ENCODE data around the gene USP22.
"Not testable (repeated sequence)": the region's sequence is repeated elsewhere in the genome, so short reads cannot be mapped to it uniquely, and the experiment has no call there.

The USP22 gene

DNA sequence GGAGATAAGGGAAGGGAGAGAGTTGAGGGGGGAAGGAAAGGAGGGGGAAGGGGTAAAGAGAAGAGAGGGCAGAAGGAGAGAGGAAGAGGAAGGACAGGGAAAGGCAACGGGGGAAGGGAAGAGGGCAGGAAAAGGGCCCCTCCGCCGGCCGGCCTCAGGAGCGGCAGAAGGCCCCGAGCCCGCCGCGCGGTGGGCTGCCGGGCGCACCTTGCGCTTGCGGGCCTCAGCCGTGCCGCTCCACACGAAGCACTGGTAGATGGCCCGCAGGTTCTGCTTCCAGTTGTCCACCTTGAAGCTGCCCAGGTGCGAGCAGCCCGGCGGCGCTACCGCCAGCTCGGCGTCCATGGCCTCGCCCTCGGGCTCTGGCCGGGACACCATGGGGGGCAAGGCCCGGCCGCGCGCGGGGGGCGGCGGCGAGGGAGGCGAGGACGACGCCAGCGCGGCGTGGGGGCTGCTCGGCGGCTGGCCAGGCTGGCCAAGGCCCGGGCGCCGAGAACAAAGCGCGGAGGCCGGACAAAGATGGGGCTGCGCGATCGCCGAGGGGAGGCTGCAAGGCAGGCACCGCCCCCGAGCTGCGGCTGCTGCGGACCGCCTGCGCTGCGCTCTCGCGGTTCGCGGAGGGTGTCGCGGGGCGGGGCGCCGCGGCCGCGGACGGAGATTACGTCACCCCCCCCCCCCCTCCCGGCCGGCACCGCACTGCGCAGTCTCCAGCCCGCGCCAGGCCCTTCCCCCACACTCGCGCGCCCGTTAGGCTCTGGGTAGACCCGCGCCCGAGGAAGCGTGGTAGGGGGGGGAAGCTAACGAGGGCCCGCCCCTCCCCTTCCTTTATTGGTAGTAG is at the start of gene USP22:
Gene USP22 (minus strand): TSS at position 554 of the 838 bp plus-strand sequence. CDS start 176 bp downstream, at position 378.
- DNase-seq = peak in 1 of 2 experiments; percentile 99

DNA sequence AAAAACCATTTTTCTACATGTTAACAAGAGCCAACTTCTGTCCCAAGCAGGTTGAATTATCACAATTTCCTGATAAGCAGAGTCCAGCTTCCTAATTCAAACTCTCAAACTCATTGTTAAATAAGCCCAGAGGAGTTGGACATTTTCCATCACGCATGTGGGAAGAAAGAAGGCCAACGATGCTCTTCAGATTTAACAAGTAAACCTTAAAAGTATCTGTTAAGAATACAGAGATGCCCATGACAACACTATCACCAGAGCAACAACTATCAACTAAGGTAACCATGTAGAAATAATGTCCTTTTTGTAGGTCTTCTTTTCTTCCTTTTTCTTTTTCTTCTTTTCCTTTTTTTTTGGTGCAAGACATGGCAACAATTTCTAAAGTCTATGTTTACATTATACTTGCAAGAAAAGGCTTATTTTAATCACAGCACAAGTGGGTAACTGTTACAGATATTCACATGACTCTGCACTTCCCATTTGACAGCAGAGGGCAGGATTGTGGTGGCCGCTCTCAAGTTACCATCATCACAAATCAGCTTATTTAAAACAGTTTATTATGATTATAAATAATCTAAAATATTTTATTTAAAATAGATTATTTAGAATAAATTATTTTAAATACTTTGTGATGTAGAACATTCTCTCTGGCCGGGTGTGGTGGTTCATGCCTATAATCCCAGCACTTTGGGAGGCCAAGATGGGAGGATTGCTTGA is 48.2 kb upstream of the USP22 start:
- no peak for DNase-seq

DNA sequence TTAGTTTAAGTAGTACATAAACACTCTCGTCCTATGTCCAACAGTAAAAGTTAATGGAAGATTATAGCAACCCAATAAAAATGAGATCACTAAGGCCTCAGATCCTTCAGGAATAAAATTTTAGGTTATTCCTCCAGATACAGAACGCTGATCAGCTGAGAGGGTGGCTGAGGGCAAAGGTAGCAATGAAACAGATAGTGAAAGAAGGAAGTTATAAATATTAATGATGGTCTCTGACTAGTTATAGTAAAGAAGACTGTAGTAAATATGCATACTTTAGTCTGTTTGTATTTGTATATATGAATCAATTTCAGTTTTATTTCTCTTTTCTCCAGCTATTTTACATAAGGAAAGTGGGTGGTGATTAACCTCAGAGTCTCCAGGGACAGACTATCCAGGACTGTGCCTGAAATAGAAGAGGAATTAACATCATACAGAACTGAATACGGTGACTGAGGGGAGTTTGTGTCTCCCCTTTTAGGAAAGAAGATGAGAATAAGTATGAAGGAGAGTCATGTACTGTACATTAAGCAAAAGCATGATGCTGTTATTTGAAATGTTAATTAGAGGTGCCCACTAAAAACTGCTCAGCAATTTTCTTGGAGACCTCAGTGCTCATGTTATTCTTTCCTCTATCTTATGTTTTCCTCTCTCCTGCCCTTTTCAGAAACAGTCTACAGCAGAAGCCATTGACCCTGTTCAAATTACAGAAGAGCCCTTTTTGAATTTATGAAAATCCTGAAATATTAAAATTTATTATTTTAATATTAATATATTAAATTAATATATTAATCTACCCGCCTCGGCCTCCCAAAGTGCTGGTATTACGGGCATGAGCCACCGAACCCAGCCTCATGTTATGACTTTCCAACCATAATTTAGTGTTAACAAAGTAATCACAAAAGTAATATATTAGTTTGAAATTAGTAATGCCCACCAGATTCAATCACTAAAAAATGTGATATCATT is 47.4 kb upstream of the USP22 start:
- no peak for DNase-seq

DNA sequence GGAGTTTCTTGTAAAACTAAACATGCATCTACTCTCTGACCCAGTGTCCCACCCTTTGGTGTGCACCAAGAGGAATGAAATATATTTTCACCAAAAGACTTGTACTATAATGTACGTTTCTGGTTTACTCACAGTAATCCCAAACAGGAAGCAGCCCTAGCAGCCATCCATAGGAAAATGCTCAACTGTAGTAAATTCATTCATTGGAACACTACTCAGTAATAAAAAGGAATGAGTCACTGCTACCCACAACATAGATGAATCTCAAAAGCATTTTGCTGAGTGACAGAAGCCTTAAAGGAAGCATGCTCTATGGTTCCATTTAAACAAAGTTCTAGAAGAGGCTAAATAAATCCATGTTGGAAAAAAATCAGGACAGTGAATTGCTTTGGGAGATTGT is 46.3 kb upstream of the USP22 start:
- DNase-seq = no peak

DNA sequence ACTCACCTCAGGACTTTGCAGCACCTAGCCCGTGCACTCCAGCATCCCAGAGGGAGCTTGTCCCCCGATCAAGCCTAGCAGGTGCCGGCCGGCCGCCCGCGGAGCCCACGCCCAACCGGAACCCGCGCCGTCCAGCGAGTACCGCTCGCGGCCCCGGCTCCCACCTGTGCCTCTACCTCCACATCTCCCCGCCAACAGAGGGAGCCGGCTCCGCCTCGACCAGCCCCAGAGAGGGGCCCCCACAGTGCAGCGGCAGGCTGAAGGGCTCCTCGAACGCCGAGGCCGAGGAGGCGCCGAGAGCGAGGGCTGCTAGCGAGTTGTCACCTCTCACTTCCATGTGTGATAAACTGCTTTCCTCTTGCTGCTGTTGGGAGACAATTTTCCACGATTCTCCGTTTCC is 42.9 kb upstream of the USP22 start:
- DNase-seq = no peak

DNA sequence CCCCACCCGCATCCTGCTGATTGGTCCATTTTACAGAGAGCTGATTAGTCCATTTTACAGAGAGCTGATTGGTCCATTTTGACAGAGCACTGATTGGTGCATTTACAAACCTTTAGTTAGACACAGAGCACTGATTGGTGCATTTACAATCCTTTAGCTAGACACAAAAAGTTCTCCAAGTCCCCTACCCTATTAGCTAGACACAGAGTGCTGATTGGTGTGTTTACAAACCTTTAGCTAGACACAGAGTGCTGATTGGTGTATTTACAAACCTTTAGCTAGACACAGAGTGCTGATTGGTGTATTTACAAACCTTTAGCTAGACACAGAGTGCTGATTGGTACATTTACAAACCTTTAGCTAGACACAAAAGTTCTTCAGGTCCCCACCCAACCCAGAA is 42.5 kb upstream of the USP22 start:
- DNase-seq = not testable (repeated sequence)

DNA sequence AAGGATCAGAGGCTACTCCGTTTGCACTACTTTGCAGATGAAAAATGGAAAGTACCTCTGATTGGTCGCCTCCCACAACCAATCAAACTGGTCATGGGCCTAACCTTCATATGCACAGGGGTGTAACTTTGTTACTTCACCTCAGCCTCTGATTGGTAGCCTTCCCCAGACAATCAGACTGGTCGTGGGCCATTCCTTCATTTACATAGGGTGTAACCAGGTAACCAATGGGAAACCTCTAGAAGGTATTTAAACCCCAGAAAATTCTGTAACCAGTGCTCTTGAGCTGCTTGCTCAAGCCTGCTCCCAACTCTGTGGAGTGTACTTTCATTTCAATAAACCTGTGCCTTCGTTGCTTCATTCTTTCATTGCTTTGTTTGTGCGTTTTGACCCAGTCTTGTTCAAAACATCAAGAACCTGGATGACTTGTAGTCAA is 39.2 kb upstream of the USP22 start:
- DNase-seq = no peak

DNA sequence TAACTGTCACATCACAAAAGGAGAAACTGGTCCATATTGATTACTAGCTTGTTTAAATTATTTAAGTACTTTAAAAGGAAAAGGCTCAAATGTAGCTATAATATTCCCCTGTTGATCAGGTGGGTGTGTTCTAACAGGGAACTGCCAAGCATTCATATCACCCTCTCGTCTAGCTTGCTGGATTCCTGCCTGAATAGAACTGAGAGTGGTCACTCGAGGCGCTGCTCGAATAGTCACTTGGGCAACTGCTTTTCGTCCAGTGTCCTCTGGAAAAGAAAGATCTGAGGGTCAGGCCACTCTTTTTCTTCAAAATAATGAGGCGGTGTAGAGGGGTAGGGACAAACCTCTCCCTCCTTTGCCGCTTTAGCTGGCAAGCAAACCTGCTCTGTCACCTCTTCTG is 36.4 kb upstream of the USP22 start:
- DNase-seq = no peak

DNA sequence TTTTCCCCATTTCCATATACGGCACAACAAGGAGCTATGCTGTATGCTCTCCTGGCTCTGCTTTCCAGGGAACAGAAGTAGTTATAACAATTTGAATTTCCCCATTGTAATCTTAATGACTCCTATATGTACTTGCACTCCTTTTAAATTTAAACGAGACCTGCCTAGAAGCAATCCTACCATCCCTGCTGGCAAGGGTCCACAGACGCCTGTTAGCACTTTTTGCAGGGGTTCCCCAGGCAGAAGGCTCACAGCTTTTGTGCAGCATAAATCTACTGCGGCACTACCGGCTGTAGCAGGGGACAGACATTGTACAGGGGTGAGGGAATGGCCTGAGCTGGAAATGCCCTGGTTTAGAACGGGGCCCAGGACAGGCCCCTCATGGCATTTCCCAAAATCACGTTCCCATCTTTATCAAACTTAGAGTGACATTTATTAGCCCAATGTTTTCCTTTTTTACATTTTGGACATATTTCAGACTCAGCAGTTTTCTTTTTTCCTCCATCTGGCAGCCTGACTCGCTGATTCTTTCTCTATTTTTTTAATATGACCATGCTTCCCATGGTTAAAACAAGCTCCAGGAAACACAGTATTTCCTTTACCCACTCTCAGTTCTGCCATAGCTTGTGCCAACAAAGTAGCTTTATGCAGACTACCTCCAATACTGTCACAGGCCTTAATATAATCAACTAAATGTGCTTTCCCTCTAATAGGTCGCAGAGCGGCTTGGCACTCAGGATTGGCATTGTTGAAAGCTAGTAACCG is 35.4 kb upstream of the USP22 start:
- no peak for DNase-seq

DNA sequence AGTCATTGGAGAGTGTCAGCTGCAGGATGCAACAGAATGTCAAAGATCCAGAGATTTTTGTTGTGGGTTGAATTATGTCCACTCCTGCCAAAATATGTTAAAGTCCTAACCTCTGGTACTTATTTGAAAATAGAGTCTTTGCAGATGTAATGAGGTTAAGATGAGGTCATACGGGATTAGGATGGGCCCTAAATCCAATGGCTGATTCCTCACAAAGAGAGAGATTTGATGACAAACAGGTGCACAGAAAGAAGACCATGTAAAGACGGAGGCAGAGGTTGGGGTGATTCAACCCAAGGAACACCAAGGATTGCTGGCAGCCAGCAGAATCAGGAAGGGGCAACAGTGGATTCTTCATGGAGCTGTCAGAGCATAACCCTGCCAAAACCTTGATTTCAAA is 34.5 kb upstream of the USP22 start:
- DNase-seq = no peak

DNA sequence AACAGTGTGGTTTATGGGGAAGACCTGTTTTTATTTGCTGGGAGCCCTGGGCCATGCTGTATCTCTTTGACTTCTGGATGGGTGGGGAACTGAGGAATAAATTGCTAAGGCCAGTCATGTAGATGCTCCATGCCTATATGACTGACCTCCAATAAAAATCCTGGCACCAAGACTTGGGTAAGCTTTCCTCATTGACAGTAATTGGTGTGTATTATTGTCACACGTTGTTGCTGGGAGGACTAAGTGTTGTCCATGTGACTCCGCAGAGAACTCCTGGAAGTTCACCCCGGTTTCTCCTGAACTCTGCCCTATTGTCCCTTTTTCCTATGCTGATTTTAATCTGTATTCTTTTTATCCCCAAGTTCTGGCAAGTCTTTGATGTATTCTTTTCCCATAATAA is 33.4 kb upstream of the USP22 start:
- DNase-seq = no peak

DNA sequence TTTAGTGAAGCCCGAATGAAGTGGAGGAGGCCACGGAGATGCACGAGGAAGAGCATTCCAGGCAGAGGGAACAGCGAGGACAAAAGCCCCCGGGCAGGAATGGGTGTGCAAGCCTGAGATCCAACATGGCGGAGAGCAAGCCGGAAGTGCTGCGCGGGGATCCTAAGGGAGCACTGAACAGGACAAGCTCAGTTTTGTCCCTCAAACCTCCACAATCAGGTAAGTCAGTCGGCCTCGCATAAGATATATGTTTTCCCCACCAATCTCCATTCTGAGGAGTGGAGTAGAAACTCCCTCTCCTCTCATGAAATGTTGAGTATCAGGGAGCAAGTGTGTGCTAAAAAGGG is 32.9 kb upstream of the USP22 start:
- no peak for DNase-seq

DNA sequence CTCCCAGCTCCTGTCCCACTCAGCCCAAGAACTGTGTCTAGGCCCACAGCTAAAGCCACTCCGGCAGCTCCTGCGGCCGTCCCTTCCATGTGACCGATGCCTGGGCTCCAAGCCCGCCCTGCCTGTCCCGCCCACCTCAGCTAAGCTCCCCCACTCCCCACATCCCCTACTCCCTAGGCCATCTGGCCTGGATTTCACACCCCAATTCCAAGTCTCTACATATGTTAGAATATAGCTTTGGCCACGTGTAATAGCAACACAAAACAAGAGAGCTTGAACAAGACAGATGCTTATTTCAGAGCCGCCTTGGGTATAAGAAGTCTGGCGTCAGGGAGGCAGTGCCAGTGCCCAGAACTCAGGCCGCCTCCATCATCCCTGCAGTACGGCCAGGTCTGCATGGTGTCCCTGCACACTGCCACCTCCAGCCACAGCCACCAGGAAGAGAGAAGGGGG is 30.0 kb upstream of the USP22 start:
- DNase-seq = no peak

DNA sequence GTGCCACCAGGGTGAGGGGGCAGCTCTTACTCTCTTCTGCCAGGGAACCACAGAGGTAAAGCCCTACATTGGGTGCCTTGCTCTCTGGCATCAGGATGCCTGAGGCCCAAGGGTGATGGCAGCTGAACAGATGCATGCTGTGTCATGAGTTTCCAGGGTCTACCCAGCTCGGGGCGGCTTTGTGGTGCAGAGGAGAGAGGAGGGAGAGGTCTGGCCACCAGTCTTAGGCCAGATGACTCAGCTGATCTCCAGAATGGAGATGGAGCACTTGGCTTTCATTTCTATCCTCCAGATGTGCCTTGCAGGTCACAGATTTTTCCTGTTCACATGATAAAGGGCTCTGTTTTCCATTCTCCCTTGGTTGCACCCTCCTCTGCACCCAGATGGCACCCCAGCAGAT is 23.6 kb upstream of the USP22 start:
- DNase-seq = no peak

DNA sequence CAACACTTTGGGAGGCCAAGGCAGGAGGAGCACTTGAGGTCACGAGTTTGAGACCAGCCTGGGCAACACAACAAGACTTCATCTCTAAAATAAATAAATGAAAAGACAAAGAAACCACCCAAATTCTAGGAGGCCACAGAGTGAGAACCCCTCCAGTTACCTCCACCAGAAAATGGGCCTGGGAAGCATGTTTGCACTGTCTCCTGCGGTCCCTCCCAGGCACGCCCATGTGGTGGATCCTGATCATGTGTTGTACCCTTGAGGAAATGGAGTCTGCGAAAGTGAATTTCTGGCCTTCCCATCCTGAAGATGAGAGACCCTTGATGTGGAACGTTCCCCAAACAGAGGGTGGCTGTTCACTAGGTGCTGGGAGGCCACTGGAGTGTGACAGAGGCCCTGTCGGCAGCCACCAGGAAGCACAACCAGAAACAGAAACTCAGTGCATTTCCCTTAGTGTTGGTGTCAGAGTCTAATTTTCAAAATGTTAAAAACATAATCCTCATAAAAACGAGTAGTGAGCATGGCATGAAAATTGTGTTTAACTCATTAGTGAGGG is 19.2 kb upstream of the USP22 start:
- DNase-seq = no peak

DNA sequence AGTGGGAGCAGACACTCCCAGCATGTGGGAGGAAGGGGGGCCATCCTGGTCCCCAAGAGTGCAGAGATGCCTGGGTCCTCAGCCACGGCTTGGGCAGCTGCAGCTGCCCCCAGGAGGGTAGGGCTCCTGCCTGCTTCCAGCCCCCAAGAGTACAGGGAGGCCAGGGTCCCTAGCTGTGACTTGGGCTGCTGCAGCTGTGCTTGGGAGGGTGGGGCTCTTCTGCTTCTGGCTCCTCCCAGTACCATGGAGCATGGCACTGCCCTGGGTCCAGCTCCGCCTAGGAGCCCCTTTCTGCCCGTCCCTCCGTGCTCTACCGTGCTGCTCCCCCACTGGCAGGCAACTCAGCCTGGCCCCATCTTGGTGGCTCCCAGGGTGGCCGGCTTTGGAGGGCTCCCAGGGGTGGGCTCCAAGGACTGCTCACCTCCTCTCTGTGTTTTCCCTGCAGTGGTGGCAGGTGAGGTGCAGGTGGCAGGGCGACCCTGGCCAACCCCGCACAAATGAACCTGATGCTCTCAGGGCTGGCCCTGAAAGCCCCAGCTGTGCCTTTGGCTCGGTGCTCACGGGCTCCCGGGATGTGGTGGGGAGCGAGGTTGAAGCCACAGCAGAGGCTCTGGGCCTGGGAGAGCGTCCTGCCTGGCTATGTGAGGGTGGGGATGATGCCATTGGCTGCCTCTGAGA is 18.5 kb upstream of the USP22 start:
- DNase-seq = no peak

DNA sequence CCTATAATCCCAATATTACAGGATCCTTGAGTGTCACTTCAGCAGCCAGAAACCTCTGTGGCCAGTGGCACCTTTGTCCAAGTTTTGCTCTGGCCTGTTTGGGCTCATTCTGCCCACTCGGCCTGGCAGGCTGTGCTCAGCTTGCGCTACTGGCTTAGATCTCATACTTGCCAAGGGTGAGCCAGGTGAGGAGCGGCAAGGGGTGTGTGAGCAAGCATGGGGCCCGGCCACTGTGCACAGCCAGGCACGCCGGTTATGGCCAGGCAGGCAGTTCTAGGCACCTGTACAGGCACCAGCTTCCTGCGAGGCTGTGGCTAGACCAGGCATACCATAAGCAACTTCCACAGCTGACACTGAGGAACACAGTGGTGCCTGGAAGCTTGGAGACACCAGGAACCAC is 16.9 kb upstream of the USP22 start:
- no peak for DNase-seq

DNA sequence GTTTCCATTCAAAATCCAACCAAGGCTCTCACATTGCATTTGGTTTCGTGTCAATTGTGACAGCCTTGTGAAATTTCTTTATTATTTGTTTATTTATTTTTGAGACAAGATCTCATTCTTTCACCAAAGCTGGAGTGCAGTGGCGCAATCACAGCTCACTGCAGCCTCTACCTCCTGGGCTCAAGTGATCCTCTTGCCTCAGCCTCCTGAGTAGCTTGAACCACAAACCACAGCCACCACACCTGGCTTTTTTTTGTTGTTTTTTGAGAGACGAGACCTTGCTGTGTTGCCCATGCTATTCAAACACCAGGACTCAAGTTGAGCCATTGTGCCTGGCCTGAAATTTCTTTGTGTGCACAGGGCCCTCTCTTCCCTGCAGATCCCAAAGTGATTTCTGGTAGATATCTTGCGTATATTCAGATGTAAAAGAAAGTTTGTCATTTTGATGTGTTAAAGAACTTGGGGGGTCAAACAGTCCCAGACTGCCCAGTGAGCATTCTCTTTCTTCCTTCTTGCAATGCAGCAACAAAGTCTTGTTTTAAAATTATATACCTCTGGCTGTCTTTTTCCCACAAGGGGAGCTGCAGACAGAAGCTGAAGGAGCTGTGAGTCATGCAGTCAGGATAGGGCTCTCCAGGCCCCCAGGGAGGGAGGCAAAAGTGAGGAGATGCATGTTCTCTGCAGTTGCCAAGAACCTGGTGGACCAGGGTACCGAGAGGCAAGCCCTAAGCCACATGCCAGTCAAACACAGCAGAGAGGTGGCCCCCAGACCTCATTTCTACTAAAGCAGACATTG is 15.5 kb upstream of the USP22 start:
- DNase-seq = no peak

DNA sequence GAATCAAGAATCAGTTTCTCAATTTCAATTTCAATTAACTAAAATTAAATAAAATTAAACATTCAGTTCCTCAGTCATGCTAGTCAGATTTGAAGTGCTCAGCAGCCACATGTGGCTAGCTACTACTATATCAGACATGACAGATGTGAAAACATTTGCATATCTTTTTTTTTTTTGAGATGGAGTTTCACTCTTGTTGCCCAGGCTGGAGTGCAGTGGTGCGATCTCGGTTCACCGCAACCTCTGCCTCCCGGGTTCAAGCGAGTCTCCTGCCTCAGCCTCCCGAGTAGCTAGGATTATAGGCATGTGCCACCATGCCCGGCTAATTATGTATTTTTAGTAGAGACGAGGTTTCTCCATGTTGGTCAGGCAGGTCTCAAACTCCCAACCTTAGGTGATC is 10.2 kb upstream of the USP22 start:
- DNase-seq = not testable (repeated sequence)

DNA sequence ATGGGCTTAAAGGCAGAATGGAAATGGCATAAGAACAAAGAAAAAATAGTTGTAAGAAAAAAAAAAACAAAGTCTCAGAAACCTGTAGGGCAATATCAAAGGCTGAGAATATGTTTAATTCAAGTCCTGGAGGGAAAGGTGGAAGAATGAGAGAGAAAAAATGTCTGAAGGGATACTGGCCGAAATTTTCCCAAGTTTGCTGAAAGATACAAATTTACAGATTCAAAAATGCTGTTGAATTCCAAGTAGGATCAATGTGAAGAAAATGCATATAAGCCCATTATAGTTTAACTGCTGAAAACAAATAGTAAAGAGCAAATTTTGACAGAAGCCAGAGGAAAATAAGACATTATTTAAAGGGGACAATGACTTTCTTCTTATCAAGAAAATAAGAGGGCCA is 6.6 kb upstream of the USP22 start:
- DNase-seq = no peak

DNA sequence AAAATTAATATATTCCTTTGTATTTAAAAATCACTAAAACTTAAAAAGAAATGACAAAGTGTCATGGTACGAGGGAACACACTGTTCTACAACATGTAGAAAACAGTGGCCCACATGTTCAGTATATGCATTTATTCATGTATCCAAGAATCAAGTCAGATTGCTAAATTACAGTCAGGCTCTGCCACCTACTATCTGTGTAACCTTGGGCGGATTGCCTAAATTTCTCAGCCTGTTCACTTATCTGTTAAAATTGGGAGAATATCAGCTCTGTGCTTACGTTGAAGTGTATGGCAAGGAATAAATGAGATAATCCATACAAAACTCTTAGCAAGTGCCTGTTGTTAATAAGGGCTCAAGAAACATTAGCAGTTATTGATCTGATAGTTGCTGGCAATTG is 3.4 kb upstream of the USP22 start:
- no peak for DNase-seq
